Measurements from ENCODE around the gene WNK2. TPM values are rescaled to one million over a fixed set of nuclear protein-coding genes. Genes with fewer than 3 reads are reported as not detected.

Gene WNK2
- polyA plus RNA-seq, 1 experiment: not detected

GRCh38 chr9:93324191-93324834 lies 140.4 kb downstream of the WNK2 start:
- Histone ChIP-seq H3K36me3 (ENCODE audit: control insufficient read depth, insufficient read depth, low read length) (no peaks in the 10 kb centered on the region), H3K27me3 (ENCODE audit: control insufficient read depth, insufficient read depth, low read length) (no peaks in the 10 kb centered on the region), H3K4me3 (ENCODE audit: low read depth, low read length) (no peak overlapping the region)
- TF ChIP-seq, protein P1, sequence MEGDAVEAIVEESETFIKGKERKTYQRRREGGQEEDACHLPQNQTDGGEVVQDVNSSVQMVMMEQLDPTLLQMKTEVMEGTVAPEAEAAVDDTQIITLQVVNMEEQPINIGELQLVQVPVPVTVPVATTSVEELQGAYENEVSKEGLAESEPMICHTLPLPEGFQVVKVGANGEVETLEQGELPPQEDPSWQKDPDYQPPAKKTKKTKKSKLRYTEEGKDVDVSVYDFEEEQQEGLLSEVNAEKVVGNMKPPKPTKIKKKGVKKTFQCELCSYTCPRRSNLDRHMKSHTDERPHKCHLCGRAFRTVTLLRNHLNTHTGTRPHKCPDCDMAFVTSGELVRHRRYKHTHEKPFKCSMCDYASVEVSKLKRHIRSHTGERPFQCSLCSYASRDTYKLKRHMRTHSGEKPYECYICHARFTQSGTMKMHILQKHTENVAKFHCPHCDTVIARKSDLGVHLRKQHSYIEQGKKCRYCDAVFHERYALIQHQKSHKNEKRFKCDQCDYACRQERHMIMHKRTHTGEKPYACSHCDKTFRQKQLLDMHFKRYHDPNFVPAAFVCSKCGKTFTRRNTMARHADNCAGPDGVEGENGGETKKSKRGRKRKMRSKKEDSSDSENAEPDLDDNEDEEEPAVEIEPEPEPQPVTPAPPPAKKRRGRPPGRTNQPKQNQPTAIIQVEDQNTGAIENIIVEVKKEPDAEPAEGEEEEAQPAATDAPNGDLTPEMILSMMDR (IDR thresholded peaks at IDR 0.05; ENCODE audit: insufficient read depth, low read depth, low read length): no peak
- ChIA-PET CTCF (interaction anchor here (0.7 kb wide), 1 partner anchor 219 kb away, joined by 3 read pairs; no protein-coding TSS in a partner anchor), POLR2A (no interaction called here)
- no peak for DNase-seq (ENCODE audit: low read depth)

- Histone ChIP-seq H3K4me3 (ENCODE audit: low read depth, low read length) (no peak overlapping the region), H3K27me3 (ENCODE audit: control insufficient read depth, insufficient read depth, low read length) (no peaks in the 10 kb centered on the region), H3K36me3 (ENCODE audit: control insufficient read depth, insufficient read depth, low read length) (no peaks in the 10 kb centered on the region)
- DNase-seq (ENCODE audit: low read depth): no peak
- ChIA-PET CTCF (no interaction called here), POLR2A (no interaction called here)
- TF ChIP-seq, protein P1 (IDR thresholded peaks at IDR 0.05; ENCODE audit: insufficient read depth, low read depth, low read length): no peak
Measured at GRCh38 chr9:93325307-93326035, 141.5 kb downstream of the WNK2 start.

DNA sequence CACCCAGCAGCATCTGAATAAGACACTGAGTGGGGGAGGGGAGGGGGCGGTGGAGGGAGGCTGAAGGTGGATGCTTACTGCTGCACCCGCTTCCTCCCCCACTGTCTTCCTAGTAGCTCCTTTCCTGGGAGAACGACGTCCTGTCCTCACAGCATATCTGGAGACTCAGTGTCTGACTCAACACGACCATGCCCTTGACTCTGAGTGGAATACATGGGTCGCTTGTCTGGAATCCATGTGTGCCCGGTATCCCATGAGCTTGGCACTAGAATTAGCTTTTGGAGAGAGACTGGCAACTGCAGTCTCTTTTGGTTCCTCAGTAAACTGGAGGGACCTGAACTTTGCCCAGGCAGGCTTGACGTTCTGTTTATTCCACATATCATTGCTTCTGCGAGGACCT lies 142.1 kb downstream of the WNK2 start:
- Histone ChIP-seq H3K36me3 (ENCODE audit: control insufficient read depth, insufficient read depth, low read length) (no peaks in the 10 kb centered on the region), H3K4me3 (ENCODE audit: low read depth, low read length) (no peak overlapping the region), H3K27me3 (ENCODE audit: control insufficient read depth, insufficient read depth, low read length) (no peaks in the 10 kb centered on the region)
- TF ChIP-seq, protein P1 (IDR thresholded peaks at IDR 0.05; ENCODE audit: insufficient read depth, low read depth, low read length): no peak
- DNase-seq (ENCODE audit: low read depth): no peak
- ChIA-PET POLR2A (no interaction called here), CTCF (no interaction called here)

GRCh38 chr9:93326654-93327053 lies 142.7 kb downstream of the WNK2 start:
- ChIA-PET CTCF (no interaction called here), POLR2A (no interaction called here)
- Histone ChIP-seq H3K27me3 (ENCODE audit: control insufficient read depth, insufficient read depth, low read length) (no peaks in the 10 kb centered on the region), H3K4me3 (ENCODE audit: low read depth, low read length) (no peak overlapping the region), H3K36me3 (ENCODE audit: control insufficient read depth, insufficient read depth, low read length) (no peaks in the 10 kb centered on the region)
- TF ChIP-seq, protein P1 (IDR thresholded peaks at IDR 0.05; ENCODE audit: insufficient read depth, low read depth, low read length): no peak
- DNase-seq (ENCODE audit: low read depth): no peak

DNA sequence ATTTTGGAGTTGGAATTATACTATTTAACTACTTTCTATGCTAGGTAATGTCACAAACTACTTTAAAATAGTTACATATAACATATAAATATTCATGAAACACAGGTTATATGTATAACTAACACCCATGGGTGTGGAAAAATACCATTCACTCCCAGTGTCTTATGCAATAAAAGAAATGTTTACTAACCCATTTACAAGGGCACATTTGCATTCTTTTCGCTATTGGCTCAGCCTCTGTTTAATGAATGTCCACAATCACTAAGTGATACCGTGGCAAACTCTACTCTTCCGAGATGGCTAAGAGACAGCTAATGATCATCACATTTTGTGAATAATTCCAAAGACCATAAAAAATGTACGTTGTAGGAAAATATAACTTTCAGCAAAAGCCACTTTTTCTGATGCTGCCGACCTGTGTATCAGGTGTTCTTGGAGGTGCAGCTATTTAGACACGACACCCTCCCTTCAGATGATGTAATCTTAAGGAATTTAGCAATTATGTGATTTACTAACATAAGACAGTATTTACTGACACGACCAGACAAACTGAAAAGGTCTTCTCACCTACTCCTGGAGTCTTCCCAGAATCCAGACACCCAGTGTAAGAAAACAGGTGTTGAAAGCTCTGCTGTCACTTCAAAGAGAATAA lies 145.8 kb downstream of the WNK2 start:
- ChIA-PET POLR2A (no interaction called here), CTCF (interaction anchor here (2.7 kb wide), 1 partner anchor 27 kb away, joined by 6 read pairs; no protein-coding TSS in a partner anchor)
- no peak overlapping the region for H3K4me3 ChIP-seq (ENCODE audit: low read depth, low read length)
- H3K27me3 ChIP-seq (ENCODE audit: control insufficient read depth, insufficient read depth, low read length): no peaks in the 10 kb centered on the region
- no peaks in the 10 kb centered on the region for H3K36me3 ChIP-seq (ENCODE audit: control insufficient read depth, insufficient read depth, low read length)
- TF ChIP-seq, protein P1 (IDR thresholded peaks at IDR 0.05; ENCODE audit: insufficient read depth, low read depth, low read length): no peak
- DNase-seq (ENCODE audit: low read depth): no peak
